Upper lobe of left lung (tissue), 4 donors: Measurements from ENCODE around the gene CCM2.

Experiments used
- EP300 ChIP-seq, 4 donors: sonication (generic); formaldehyde crosslinking; IDR thresholded peaks; one replicate each; pipeline ENCODE4 v1.5.1; 2017; ENCODE audit warnings: antibody characterized with exemption in 4 of 4, control low read depth in 2 of 4
- POLR2A ChIP-seq, 4 donors: fragments of 450-650 bp; IDR thresholded peaks; one replicate each; pipeline ENCODE4 v1.5.1; 2016 to 2017; ENCODE audit warnings: antibody characterized with exemption in 4 of 4, mild to moderate bottlenecking in 2 of 4
- POLR2AphosphoS5 ChIP-seq, 2 donors: sonication (generic); formaldehyde crosslinking; IDR thresholded peaks; one replicate each; pipeline ENCODE4 v1.5.1; 2017; ENCODE audit warnings: antibody characterized with exemption in 2 of 2
- TF ChIP-seq, protein P1 (sequence below), 6 experiments: fragments of 450-650 bp in 4 of 6; fragments of 200-600 bp in 2 of 6; sonication (generic) in 2 of 6; IDR thresholded peaks; one replicate each; pipeline ENCODE4 v1.5.1; 2016 to 2019; ENCODE audit warnings: antibody characterized with exemption in 6 of 6

GRCh38 chr7:45001138-45001694, 1.2 kb downstream of the CCM2 start:
- TF ChIP-seq EP300 (IDR thresholded peaks at IDR 0.05): no peak
- TF ChIP-seq, protein P1, sequence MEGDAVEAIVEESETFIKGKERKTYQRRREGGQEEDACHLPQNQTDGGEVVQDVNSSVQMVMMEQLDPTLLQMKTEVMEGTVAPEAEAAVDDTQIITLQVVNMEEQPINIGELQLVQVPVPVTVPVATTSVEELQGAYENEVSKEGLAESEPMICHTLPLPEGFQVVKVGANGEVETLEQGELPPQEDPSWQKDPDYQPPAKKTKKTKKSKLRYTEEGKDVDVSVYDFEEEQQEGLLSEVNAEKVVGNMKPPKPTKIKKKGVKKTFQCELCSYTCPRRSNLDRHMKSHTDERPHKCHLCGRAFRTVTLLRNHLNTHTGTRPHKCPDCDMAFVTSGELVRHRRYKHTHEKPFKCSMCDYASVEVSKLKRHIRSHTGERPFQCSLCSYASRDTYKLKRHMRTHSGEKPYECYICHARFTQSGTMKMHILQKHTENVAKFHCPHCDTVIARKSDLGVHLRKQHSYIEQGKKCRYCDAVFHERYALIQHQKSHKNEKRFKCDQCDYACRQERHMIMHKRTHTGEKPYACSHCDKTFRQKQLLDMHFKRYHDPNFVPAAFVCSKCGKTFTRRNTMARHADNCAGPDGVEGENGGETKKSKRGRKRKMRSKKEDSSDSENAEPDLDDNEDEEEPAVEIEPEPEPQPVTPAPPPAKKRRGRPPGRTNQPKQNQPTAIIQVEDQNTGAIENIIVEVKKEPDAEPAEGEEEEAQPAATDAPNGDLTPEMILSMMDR (IDR thresholded peaks at IDR 0.05): no peak
- TF ChIP-seq POLR2AphosphoS5 (IDR thresholded peaks at IDR 0.05): no peak
- no peak for TF ChIP-seq POLR2A (IDR thresholded peaks at IDR 0.05)
